Activated T-cell treated with anti-CD3 and anti-CD28 coated beads, Interleukin-2, amount 50 U/mL, for 1 hour (primary cell): ENCODE measurements around the gene RASEF.

ENCODE experiments used
- DNase-seq: peaks from one replicate; pipeline ENCODE4 v3.0.0-alpha.2; 2020

RASEF gene

GRCh38 chr9:83012922-83013838 lies 49.8 kb downstream of the RASEF start:
- no peak for DNase-seq

DNA sequence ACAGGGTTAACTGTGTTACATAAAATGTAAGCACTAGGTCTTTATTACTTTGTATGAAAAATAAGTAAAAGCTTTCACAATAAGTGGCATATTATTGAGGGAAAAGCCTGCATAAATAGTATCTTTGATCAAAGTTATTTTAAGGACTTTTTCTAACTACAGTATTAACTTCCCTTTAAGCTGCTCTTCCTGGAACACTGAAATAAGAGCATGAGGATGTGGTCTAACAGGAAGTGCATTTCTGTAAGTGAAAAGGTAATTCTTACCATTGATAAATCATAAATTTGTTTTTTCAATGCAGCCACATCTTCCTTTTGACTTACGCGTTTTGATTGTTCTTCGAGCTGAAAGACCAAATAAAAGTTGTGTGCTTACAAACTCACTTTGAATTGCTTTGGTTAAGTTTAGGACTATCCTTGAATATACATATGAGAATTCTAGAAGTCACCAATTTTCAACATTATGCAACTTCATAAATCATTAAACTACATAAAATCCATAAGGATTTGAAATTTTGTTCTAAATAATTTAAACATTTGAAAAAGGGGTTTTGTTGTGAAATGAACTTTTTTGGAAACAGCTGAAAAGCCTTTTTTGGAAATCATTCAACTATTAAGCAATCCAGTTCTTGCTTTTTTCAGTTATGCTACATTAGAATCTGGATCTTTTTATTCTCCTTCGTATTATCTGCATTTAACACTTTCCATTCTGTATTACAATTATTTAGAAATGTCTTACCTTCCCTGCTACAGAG lies 50.6 kb downstream of the RASEF start:
- DNase-seq = no peak

DNA sequence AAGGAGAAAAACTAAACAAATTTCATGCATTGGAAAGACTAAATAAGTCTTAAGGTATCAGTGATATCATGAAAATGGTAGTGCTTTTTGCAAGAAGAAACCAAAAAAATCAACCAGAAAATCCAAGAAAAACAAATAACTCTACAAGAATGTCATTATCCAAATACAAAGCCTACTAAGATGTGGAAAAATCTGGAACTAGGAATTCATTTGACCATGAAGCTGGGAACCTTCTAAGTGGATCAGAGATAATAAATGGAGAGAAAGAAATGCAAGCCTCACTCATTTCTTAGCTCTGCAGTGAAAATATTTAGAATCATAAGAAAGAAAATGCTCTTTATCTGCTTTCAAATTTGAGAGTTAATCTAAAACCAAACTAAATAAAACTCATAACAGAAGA lies 51.3 kb downstream of the RASEF start:
- no peak for DNase-seq

- DNase-seq = no peak
Observed at GRCh38 chr9:83007521-83008300, 55.2 kb downstream of the RASEF start.

GRCh38 chr9:83006378-83006777 lies 56.6 kb downstream of the RASEF start:
- DNase-seq = no peak

DNA sequence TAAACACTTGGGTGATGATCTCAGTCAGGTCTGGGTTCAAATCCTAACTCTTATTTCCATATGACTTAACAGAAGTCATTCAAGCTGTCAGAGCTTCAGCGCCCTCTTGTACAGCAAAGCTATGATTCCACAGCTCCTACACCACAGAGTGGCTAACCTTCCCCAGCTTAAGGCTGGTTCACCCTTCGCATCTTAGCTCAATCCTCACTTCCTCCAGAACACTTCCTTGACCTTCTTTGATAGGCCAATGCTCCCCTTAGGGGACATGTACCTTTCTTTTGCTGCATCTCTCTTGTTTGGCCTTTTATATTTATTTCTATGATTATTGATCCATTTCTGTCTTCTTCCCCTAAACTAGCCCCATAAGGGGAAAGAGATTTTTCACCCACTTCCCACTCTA lies 57.0 kb downstream of the RASEF start:
- DNase-seq = no peak

- no peak for DNase-seq
Observed at GRCh38 chr9:83005361-83005760, 57.6 kb downstream of the RASEF start.

GRCh38 chr9:83002329-83002728 lies 60.6 kb downstream of the RASEF start:
- DNase-seq = no peak

- no peak for DNase-seq
Observed at GRCh38 chr9:83000765-83001164, 62.2 kb downstream of the RASEF start.

DNA sequence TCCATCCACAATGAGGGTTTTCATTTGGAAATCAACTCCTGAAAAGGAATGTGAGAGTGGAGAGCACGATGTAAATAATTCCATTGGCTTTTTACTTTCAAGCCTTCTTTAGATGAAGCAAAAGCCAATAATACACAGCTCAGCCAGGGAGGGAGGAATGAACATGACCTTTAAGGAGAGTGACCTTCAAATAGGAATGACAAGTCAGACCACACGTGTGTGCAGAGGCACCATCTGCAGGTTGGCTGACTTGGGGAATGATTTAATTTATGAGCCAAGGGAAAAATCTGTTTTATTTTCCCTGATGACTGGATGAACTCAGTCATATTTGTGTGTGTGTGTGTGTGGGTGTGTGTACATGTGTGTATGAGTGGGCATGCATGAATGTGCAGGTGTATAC lies 64.5 kb downstream of the RASEF start:
- DNase-seq = no peak

- no peak for DNase-seq
Observed at GRCh38 chr9:82997476-82998140, 65.3 kb downstream of the RASEF start.

DNA sequence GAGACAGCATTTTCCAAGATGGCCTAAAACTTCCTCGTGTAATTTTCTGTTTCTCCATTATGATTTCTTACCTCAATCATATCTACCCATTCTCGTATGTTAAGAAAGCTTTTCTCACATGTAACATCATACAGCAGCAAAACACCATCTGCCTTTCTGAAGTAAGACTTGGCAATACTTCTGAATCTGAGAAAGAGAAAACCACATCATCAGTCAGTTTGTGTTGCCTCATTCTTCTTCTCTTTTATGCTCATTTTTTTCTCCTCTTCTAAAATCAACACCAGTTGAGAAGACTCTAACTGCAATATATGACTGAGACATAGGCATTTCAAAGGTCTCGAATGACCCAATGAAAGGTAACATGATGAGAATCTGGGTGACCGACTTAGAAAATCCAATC lies 66.0 kb downstream of the RASEF start:
- DNase-seq = no peak

- DNase-seq = no peak
Observed at GRCh38 chr9:82993856-82994605, 68.9 kb downstream of the RASEF start.

- DNase-seq = no peak
Observed at GRCh38 chr9:82991671-82992070, 71.3 kb downstream of the RASEF start.

DNA sequence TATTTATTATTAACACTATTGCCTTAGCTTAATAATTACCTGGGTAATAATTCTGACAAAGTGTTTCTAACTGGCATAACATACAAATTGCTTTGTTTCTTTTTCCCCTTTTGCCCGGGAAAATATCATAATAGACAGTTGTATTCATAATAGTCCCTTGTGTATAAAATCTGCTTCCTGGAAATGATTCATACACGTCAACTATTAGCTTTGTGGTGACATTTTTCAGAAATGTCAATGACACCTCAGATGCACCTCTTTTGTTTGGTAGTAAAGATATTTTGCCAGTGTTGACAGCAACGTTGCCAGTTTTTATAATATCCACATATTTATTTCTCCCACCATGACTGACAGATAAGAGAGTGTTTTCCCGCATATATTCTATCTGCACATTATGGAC lies 73.0 kb downstream of the RASEF start:
- DNase-seq = no peak

- no peak for DNase-seq
Observed at GRCh38 chr9:82988488-82988887, 74.5 kb downstream of the RASEF start.

GRCh38 chr9:82987370-82988189 lies 75.4 kb downstream of the RASEF start:
- DNase-seq = no peak

GRCh38 chr9:82981552-82981951 lies 81.4 kb downstream of the RASEF start:
- DNase-seq = no peak

DNA sequence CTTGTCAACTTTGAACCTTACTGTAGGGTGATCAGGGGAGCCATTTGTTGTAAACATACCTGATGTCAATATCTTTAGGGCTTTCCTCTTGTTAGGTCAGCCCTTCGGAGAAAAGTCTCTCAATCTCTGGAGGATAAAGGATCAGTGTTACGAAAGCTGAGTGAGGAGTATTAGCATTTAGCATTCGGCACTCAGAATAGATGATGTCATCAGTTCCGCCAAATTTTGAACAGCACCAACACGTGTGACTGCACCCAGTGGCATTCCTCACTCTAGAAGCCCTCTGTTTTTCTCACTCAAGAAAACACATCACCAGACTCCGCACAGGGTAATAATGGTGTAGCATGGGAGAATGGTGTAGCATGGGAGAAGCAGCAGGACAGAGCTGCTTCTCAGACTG lies 87.8 kb downstream of the RASEF start:
- DNase-seq = no peak

DNA sequence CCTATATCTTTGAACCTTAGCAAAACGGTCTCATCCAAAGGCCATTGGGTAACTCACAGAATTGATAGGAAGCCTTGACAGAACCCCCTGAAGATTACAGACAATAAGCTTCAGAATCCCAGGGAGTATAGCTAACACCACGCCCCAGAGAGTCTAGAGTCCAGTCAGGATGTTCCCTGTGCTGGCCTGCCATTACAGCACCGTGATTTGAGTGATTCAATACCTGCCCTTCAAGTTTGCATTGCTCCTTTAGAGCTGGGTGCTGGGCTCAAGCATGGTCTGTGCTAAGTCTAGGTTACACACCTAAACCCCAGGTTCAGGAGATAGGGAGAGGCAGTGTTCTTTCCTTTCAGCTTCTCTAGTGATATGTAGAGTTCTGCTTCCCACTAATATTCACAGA lies 90.5 kb downstream of the RASEF start:
- no peak for DNase-seq

GRCh38 chr9:82970359-82970758 lies 92.6 kb downstream of the RASEF start:
- no peak for DNase-seq
